Measurements from ENCODE around the gene PCGF3.
"Not testable (repeated sequence)": the region's sequence is repeated elsewhere in the genome, so short reads cannot be mapped to it uniquely, and the experiment has no call there.

PCGF3 gene

GRCh38 chr4:704198-704891 lies 1.3 kb upstream of the PCGF3 start:
- no peak for DNase-seq (ENCODE audit: low read depth)

- no peak for DNase-seq (ENCODE audit: low read depth)
Measured at GRCh38 chr4:704971-705277, 708 bp upstream of the PCGF3 start.

GRCh38 chr4:706083-706633 lies 526 bp downstream of the PCGF3 start:
- not testable (repeated sequence) for DNase-seq (ENCODE audit: low read depth)

GRCh38 chr4:706834-707598 lies 1.4 kb downstream of the PCGF3 start:
- DNase-seq (ENCODE audit: low read depth): no peak

GRCh38 chr4:707929-708630 lies 2.4 kb downstream of the PCGF3 start:
- DNase-seq (ENCODE audit: low read depth): no peak

- DNase-seq (ENCODE audit: low read depth): no peak
Measured at GRCh38 chr4:708631-708933, 3.0 kb downstream of the PCGF3 start.

- DNase-seq (ENCODE audit: low read depth): no peak
Measured at GRCh38 chr4:709348-709747, 3.7 kb downstream of the PCGF3 start.

- DNase-seq (ENCODE audit: low read depth): no peak
Measured at GRCh38 chr4:710116-710515, 4.5 kb downstream of the PCGF3 start.

GRCh38 chr4:710916-711315 lies 5.3 kb downstream of the PCGF3 start:
- no peak for DNase-seq (ENCODE audit: low read depth)

- no peak for DNase-seq (ENCODE audit: low read depth)
Measured at GRCh38 chr4:712093-712492, 6.5 kb downstream of the PCGF3 start.

- no peak for DNase-seq (ENCODE audit: low read depth)
Measured at GRCh38 chr4:712916-713632, 7.4 kb downstream of the PCGF3 start.

- DNase-seq (ENCODE audit: low read depth): no peak
Measured at GRCh38 chr4:714087-714486, 8.5 kb downstream of the PCGF3 start.

- DNase-seq (ENCODE audit: low read depth): no peak
Measured at GRCh38 chr4:717601-718320, 12.1 kb downstream of the PCGF3 start.

- DNase-seq (ENCODE audit: low read depth): no peak
Measured at GRCh38 chr4:718460-718859, 12.8 kb downstream of the PCGF3 start.

- DNase-seq (ENCODE audit: low read depth): no peak
Measured at GRCh38 chr4:720111-720860, 14.7 kb downstream of the PCGF3 start.

GRCh38 chr4:721261-722168 lies 15.9 kb downstream of the PCGF3 start:
- no peak for DNase-seq (ENCODE audit: low read depth)

- DNase-seq (ENCODE audit: low read depth): no peak
Measured at GRCh38 chr4:722169-722725, 16.6 kb downstream of the PCGF3 start.

GRCh38 chr4:722851-723360 lies 17.3 kb downstream of the PCGF3 start:
- DNase-seq (ENCODE audit: low read depth): no peak

- no peak for DNase-seq (ENCODE audit: low read depth)
Measured at GRCh38 chr4:723751-724530, 18.3 kb downstream of the PCGF3 start.

Measured in GM04504 (cell line).